Retina (tissue), 1 donor: ENCODE results near the gene AVPI1.
"Not testable (repeated sequence)": the region's sequence is repeated elsewhere in the genome, so short reads cannot be mapped to it uniquely, and the experiment has no call there.

Source experiments
- DNase-seq: peaks from one replicate; pipeline ENCODE4 v3.0.0-alpha.2; 2016

AVPI1 gene

DNA sequence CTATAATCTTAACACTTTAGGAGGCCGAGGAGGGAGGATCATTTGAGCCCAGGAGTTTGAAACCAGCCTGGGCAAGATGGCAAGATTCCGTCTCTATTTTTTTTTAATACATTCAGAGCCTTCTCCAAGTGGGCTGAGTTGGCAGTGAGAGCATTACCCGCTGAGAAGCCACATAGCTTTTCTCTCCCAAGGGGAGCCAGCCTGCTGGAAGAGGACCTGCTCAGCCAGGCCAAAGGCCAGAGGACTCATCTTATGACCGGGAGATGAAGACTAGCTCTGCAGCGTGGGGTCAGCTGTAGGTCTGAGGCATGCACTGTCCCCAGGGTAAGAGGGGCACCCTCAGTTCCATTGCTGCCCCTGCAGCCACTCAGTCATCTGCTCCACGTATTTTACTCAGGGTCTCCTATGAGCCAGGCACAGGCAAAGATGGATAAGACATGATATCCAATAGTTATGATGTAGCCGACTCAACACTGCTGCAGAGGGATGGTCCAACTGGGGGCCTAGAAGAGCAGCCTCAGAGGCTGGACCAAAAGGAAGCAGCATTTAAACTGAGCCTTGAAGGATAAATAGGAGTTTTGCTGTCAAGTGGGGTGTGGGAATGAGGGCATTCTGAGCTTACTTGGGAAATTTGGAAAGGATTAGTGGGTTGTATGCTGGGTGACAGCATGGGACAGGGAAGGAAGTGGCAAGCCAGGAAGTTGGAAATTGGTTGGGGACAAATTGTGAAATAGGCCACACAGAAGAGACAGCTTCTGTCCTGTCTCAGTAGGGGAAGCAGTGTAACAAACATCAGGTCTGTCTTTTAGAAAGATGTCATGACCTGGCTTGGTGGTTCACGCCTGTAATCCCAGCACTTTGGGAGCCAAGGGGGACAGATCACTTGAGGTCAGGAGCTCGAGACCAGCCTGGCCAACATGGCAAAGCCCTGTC lies 24.9 kb upstream of the AVPI1 start:
- no peak for DNase-seq

DNA sequence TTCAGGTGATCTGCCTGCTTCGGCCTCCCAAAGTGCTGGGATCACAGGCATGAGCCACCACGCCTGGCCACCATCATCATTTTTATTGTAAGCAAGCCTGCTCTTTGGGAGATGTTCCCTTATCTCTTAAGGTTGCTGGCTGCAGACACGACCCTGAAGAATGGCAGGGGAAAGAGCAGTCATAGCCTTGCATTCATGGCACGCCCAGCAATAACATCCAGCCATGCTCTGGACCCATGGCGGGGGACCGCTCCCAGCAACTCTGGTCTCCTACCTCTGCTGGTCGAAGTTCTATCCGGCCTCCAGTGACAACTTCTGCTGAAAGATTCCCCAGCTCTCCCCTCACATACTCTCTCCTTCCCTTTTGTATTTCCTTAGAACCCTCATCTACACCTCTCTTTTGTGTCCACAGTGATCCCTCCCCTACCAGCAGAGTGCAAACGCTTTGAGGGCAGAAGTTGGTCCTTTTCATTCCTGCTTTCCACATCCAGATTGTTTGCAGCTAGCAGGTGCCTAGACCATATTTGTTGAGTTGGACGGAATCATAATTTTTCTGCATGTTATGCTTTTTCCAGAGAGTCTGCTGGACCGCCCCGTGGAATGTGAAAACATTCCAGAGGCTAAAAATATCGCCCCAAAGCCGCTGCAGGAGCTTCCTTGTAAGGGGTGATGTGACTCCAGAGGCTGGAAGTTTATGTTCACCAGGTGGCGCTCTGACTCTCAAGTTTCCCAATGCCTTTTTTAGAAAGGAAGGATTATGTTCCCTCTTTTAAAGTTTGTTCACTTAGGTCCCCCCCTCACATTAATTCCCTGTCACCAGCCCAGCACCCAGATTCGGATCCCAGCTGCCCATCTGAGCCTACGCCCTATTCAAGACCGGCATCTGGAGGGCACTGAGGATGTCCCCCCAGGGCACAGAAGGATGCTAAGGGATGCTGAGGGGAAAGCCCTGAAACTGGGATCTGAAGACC lies 22.2 kb upstream of the AVPI1 start:
- peak; percentile 63 for DNase-seq

DNA sequence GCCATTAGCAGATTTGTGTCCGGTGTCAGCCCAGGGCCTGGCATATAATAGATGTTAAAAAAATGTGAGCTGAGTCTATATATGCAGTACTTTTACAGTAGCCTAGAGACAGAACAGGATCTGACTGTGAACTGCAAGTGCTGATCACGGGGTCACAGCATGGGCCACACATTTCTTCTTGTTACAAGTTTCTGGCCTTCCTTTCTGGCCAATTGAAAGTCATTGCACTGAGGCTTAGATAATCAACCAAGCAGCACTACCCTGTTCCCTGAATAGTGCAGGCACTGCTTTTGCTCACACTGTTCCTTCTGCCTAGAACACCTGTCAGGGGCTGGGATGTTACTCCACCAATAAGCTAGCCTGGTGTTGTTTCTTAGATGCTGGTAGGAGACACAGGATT lies 21.1 kb upstream of the AVPI1 start:
- DNase-seq = no peak

DNA sequence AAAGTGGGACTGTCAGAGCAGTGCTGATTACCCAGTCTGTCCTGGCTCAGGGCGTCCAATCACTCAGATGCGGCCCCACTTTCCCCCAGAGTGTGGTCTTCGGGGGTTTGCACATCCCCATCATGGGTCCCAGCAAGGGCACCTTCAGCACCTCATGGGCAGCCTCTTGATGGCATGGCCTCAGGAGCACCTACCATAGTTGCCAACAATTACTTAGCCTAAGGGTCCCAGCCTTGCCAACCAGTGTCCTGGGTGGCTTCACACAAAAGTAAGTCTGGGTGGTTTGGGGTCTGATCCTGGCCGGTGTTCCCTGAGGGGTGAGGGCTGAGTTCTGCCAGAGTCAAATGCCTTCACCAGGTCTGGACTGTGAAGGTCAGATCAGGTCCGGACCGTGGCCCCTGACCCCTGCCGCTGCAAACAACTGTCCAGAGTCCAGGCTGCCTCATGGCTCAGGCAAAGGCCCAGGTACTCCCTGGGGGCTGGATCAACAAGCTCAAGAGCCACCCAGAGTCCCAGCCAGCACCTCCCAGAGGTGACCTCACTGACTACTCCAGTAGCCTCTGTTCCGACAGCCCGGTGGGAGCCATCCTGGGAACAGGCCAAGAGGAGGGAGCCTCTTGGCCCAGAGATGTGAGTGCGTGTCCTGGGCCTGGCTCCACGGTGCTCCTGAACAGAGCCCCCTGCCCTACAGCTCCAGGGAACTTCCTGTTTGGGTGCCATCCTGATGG lies 20.3 kb upstream of the AVPI1 start:
- DNase-seq = no peak

DNA sequence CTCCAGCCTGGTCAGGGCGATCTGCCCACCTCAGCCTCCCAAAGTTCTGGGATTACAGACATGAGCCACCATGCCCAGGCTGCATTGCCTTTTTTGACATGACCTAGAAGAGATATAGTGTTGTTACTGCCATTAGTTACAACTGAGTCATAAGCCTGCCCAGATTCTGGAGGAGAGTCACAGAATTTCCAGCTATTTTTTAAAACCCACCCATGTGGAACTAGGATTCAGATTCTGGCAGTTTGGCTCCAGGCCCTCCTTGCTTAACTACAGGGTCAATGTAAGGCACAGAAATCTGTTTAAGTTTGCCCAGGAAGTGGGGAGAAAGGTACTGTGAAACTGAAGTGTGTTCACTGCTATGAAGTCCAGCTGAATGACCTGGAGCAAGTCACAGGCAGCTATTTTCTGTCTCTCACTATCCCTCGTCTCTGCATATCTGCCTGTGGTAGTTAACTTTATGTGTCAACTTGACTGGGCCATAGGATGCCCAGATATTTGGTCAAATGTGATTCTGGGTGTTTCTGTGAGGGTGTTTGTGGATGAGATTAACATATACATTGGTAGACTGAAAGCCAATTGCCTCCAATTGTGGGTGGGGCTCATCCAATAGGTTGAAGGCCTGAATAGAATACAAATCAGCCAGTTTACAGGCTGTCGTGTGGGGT lies 18.1 kb upstream of the AVPI1 start:
- DNase-seq = no peak

DNA sequence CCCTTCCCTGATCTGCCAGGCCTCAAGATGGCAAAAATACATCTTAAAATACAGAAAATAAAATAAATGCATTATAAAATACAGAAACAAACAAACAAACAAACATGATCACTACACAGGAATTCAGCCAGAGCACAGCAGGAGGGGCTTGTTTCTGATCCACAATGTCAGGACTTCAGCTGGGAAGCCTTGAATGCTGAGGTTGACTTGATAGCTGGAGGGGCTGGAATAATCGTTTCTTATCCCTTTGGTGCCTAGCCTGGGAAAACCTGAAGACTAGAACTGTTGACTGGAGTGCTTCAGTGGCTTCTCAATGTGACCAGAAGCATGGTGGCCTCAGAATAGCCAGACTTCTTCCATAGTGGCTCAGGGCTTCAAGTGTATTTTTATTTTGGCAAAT lies 17.3 kb upstream of the AVPI1 start:
- no peak for DNase-seq

DNA sequence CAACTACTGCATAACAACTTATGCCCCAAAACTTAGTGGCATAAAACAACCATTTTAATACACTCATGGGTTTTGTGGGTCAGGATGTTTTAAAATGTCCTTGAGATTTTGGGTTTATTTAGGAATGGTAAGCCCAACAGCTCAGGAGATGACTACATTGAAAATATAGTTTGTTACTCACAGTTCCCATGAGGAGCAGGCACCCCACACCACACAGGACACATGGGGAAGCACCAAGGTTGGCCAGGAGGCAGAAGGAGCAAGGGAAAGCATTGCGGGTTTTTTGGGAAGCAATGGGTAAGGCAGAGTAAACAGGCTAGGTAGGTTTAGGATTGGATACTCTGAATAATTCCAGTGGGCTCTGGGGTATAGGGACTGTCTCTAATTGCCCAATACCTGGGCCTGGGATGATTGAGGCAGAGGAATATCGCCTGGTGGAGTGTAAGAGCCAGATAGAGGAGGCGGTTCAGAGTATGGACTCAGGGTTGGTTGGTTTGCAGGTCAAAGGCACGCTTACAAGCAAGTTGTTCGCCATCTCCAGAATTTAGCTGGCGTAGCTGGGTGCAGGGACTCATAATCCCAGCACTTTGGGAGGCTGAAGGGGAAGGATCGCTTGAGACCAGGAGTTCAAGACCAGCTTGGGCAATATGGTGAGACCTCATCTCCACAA lies 16.5 kb upstream of the AVPI1 start:
- DNase-seq = no peak

DNA sequence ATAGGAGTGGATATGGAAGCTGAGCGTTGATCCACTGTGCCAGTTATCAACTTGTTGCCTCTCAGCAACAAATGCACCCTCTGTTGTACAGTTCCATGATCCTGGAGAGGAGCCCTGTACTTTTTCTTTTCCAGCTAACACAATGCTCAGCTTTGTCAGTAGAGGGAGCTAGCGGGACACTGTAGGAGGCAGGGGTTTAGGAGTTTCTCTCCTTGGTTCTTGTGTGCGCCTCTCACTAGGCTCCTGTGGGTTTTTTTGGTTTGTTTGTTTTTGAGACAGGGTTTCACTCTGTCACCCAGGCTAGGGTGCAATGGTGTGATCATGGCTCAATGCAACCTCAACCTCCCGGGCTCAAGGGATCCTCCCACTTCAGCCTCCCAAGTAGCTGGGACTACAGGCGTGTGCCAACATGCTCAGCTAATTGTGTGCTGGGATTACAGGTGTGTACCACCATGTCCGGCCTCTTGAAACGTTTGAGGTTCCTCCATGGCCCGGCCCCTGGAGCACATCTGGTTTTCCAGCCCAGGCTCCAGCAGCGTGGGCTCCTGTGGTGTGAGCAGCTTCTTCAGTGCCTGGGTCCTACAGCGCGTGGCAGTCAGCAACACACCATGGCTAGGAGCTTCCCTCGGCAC lies 14.5 kb upstream of the AVPI1 start:
- peak; percentile 69 for DNase-seq

DNA sequence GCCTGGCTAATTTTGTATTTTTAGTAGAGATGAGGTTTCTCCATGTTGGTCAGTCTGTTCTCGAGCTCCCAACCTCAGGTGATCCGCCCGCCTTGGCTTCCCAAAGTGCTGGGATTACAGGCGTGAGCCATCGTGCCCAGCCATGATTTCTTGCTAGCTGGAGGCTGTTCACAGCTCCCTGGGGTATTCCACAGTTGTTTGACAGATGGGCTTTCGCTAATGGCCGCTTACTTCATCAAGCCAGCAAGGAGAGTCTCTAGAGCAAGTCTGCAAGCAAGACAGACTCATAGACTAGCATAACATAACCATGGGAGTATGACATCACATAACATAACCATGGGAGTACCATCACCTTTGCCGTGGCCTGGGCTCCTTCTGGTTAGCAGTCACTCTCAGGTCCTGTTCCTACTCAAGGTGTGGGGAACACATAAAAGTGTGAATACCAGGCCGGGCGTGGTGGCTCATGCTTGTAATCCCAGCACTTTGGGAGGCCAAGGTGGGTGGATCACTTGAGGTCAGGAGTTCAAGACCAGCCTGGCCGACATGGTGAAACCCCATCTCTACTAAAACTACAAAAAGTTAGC lies 11.1 kb upstream of the AVPI1 start:
- peak; percentile 24 for DNase-seq

DNA sequence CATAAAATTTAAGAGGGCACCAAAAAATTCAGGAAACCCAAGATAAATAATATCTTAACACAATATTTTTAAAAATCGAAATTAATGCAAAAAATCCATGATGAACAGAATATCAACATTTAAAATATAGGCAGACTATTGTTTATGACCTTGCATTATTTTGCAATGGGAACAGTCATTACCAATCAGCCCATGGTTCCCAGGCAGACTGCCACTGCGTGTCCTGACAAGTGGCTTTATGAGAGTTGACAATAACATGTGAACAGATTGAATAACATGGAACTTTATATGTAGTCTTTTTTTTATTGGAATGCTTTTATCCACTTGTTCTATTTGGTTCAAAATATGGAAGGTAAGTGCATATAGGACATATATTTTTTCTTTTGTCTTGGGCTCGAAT lies 3.1 kb upstream of the AVPI1 start:
- no peak for DNase-seq

DNA sequence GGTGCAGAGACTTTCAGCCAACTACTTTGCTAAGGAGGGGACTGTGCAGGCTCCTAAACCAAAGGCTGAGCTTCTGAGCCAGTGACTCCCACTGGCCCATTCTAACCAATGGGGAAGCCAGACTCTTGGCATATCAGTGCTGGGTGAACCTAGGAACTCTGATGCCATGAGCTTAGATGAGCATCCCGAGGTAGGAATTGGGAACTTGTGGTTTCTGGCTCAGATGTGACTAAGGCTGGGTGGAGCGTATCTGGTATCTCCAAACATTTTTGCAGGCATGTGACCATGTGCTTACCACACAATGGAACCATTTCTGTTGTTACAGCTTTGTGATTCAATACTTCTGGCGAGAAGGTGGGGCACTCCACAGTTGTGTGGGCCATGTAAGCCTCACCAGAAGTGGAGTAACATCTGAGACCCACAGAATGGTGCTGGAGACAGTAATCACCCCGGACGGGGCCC lies 2.5 kb upstream of the AVPI1 start:
- DNase-seq = no peak

DNA sequence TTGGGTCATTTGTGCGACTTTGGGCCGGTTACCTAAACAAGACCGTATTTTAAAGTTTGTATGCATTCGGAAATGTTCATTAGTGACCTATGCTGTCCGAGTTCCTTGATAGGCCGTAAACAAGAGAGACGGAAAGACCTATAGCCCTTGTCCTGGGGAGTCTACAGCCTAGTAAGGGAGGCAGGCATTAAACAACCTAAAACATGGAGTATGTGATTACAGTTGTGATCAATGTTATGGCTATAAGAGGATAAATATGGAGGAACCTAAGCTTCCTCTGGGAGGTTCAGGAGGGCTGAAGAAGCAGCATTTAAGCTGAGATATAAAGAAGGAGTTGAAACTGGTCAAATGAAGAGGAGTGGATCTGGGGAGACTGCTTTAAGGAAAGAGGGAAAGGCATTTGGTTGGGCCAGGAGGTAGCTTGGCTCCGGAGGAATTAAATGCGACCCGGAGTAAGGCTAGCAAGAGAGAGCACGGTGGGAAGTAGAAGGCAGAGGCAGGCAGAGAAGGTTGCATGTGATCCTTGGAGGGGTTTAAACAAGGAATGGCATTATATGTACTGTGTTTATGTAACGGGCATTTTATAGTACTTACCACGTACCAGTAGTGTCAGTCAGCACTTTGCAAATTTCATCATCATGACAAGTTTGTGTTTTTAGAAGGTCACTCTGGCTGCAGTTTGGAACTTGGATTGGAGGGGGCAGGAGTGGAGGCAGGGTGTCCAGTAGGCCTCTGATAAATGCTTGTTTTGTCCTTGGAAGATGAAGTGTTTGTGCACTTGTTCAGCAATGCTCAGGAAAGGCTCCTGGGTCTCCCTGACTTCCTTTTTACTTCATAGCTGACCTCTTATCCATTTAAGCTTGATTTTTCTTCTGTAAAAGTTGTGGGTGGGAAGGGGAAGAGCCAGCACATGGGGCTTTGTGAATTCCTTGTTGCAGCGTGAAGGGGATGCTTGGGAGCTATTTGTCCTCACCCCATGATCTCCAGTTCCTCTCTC lies 1.0 kb upstream of the AVPI1 start:
- no peak for DNase-seq

DNA sequence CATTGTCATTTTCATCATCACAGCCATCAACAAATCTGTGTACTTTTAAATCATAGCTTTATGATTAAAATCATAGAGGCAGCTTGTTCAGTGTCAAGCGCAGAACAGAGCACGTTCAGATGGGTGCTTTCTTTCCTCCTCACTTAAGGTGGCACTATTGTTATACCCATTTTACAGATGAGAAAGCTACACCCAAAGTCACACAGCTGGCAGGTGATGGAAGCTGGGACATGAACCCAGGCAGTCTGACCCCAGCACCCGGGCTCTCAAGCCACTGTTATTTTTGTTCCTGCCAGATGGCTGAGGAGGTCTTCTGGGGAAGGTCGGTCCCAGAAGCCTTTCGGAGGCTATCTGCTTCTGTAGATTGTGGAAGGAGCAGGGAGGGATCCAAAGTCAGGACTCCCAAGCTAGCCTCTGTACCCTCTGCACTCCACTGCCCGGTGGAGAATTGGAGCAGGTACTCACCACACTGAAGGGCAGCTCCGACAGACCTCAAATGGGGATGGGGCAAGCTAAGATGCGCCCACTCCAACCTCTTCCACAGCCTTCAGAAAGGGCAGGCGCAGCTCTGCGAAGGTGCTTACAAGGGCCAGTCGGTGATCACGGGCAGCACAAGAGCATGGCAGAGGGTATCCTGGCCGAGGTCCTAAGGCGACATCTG lies 610 bp downstream of the AVPI1 start:
- no peak for DNase-seq

DNA sequence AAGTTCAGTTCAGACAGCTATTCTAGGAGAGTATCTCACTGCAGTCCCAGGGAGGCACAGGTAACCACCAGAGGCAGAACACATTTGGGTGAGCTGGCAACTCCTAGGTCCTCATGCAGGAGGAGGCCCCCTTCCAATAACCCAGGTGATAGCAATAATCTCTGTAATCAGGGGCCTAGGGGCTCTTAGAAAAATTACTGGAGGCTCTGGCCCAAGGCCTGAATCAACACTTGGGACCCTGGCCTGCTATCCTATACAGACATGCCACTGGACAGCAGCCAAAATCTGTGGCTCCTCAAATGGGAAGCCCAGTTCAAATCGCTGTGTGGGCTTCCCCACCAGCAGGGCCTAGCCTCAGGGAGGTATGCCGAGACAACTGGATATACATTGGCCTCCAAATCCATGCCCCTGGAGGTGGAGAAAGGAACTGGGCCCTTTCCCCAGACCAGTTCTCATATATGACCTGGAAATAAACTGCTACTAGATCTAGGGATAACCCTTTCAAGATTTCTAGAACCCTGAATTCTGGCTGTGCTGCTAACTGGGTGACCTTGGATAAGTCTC lies 1.6 kb downstream of the AVPI1 start:
- no peak for DNase-seq

DNA sequence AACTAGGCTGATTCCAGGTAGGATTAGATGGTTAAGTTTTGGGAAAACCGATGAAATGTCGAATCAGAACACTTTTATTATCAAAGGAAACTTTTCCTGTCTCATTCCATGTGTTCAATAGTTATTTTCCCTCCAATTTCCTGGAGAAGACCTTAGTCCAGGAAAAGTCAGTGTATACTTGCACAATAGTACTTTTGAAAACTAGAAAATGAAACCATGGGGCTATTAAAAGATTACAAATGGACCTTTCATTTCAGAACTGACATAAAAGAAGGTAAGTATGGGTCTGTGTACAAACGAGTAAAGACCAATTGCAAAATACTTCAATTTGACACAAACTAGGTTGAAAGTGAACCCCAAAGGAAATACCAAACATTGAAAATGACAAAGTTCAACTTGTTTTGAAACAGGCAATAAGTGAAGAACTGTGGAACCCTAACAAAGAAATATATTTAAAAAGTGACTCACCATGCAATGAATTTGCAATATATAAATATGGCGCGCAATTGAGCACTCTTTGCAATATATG lies 2.1 kb downstream of the AVPI1 start:
- no peak for DNase-seq

DNA sequence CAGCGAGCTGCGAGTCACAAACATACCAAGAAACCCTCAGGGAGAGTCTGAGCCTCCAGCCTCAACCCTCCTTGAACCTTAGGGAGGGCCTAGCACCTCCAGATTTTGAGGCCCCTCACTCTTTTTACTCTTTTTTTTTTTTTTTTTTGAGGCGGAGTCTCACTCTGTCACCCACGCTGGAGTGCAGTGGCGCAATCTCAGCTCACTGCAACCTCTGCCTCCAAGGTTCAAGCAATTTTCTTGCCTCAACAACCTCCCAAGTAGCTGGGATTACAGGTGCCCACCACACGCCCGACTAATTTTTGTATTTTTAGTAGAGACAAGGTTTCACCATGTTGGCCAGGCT lies 2.7 kb downstream of the AVPI1 start:
- not testable (repeated sequence) for DNase-seq

DNA sequence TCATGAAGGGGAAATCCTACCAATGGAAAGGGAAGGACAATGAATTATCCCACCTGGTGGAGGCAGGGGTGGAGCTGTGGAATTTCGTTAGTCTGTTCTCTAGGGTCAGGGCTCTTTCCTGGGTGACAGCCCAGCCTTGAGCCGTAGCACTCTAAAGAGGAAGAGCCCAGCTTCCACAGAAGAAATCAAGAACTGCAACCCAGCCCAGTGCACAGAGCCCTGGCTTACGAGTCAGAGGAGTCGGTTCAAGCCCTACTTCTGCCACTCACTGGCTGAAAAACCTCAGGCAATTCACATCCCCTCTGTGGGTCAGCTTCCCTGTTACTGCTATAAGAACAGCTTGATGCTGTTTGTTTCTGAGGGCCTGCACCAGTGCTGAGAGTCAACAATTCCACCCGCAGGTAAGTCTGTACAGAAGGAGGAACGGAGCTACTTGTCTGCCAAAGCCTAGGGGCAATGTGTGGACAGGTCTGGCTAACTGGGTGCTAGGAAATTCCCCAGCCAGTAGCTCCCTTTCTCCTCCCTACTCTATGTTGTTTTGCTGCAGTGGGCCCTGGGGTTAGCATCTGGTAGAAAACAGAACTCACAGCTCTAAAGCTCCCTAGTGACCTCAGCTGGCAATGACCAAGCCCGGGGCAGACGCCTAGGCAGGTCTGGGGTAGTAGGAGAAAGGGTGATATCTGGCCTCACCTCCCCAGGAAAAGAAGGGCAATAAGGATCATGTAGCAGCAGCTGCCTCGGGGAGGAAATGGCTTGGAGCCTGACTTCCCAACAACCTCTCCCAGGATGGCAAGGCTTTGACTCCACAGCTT lies 3.3 kb downstream of the AVPI1 start:
- DNase-seq = no peak

DNA sequence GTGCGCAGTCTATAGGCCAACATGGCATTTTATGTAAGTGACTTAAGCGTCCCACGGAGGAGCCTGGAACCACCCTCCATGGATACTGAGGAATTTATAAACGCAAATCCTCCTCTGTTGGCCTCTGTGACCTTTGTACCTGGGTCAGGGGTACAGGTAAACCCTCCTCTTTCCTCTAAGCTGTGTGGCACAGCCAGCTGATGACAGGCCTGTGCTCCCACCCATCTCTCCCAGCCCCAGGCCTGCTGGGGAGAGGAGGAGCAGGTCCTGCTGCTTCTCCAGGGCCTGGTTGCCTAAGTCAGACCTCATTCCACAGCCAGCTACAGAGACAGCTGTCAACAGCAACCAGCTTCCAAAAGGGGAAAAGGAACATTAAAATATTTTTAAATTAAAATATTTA lies 5.0 kb downstream of the AVPI1 start:
- no peak for DNase-seq
